GM19035 (cell line): ENCODE measurements around the gene ENTHD1.
"Not testable (repeated sequence)": the region's sequence is repeated elsewhere in the genome, so short reads cannot be mapped to it uniquely, and the experiment has no call there.

Experiments used
- ATAC-seq: cut with Tn5 transposase; IDR thresholded peaks from one replicate; pipeline ENCODE4 v1.9.1; 2021; ENCODE audit not compliant: unreplicated experiment

Gene ENTHD1

GRCh38 chr22:39851606-39852315 lies 41.8 kb downstream of the ENTHD1 start:
- ATAC-seq, result no peak

DNA sequence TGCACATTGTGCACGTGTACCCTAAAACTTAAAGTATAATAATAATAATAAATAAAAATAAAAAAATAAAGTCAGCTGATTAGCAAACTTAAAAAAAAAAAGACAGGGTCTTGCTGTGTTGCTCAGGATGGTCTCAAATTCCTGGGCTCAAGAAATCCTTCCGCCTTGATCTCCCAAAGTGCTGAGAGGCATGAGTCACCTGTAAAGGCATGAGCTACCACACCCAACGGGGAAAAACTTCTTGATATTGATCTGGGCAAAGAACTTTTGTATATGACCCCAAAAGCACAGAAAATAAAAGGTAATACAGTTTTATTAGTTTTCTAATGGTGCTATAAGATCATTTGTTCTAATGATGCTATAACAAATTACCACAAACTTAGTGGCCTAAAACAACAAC lies 46.1 kb downstream of the ENTHD1 start:
- ATAC-seq, result no peak

GRCh38 chr22:39846539-39846938 lies 47.0 kb downstream of the ENTHD1 start:
- ATAC-seq, result not testable (repeated sequence)

DNA sequence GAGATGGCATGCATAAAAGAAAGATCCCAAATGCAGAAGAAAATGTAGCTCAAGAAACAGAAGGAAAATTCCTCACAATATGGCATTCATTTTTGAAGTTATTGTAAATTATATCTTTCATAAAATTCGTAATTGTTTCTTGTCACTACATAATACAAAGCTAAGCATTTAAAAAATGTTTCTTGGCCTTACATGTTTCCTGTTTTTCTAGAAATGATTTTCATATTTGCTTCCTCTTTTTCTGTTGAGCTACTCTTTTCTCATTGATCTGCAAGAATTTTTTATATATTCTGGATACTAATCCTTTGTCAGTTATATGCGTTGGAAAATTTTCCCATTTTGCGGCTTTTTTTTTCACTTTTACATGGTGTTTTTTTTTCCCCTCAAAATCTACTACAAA lies 48.0 kb downstream of the ENTHD1 start:
- no peak for ATAC-seq

DNA sequence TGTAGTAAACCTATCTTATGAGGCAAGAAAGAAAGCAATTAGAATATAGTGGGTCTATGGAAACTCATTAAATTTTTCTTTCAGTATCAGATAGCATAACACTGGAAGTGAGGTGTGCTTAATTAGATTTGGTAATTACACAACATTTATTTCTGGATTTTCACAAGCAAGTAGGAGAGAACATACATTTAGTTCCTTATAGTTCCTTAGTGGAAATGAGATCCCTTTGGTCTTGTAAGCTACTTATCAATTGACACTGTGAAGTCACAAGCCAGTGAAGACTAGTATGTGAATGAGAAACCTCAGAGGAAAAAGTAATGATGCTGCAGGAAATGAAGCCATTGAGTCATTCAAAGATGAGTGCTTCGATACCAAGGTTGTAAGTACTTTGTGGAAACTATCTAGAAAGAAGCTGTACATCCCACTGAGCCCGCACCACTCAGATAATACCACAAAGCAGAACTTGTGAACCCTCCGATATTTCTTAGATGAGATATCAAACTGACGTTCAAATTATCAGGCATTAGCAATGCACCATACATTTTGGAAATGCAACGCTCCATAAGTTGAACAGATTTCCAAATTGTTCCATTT lies 53.5 kb downstream of the ENTHD1 start:
- no peak for ATAC-seq

DNA sequence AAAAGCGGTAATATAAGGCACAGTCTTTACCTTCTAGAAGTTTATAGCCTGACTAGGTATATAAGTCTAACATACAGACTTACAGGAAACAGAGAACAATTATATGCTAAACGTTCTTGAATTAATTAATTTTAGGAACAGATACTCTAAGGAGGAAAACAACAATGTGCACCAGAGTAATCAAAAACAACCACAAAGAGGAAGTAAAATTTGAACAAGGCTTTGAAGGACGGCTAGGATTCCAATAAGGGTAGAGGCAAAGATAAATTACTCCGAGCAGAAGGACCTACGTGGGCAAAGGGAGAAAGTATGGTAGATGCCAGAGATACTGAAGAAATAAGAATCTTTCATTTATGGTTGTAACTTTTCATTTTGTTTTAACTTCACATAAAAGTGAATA lies 54.4 kb downstream of the ENTHD1 start:
- ATAC-seq, result no peak

DNA sequence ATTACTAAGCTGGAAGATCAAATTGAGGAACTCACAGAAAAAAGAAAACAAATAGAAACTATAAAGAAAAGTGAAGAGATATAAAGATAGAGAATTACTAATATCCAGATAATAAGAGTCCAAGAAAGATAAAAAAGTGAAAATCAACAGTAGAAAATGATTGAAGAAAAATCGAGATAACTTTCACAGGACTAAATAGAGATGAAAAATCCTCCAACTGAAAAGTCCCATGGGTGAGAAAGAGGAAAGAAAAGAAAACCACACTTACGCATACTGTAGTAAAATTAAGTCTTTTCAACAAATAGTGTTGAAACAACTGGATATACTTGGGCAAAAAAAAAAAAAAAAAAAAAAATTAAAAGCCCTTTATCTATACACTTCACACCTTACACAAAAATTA lies 60.0 kb downstream of the ENTHD1 start:
- ATAC-seq, result no peak

DNA sequence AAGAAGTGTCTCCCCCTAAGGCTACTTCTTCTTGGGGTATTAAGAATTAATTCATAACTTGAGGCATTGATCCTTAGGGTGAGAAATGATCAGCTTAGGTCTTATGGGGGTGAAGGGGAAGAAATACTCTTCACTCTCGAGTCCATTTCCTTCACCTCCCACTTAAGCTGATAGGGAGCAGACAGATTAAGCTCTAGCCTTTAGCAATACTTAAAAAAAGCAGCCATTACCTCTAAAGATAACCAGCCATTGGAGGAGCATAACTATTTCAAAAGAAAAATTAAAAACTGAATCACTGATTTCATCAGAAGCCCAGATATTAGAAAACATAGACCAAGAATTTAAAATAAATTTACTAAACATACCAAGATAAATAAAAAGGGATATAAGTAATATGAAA lies 60.5 kb downstream of the ENTHD1 start:
- no peak for ATAC-seq

DNA sequence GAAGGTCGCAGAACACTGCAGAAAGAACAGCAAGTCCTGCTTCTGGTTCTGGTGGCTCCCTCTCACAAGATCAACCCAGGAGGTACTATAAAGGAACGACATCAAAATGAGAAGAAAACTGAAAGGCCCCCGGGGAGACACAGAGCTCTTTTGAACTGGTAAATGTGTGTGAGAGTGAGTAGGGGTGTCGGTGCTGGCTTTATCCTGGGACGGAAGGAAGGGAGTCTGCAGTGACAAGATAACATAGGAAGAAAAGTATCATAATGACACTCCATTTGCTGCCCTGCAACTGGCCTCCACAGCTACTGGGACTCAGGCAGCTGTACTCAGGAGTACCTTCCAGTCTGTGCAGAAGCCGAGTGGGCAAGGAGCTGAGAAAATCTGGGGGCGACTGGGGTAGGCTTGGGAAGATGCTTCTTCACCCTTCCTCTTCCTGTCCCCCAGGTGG lies 60.9 kb downstream of the ENTHD1 start:
- no peak for ATAC-seq

DNA sequence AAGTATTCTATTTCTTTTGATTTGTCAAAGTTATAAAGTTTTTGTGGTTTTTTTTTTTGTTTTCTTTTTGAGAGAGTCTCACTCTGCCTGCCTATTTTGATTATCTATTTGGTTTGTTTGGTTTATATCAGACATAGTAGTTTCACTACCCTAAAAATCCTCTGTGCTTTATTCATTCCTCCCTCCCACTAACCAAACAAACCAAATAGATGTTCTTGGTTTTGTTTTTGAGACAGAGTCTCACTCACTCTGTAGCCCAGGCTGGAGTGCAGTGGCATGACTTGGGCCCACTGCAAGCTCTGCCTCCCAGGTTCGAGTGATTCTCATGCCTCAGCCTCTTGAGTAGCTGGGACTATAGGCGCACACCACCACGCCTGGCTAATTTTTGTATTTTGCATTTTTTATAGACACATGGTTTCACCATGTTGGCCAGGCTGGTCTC lies 67.9 kb downstream of the ENTHD1 start:
- peak; percentile 75 for ATAC-seq

- ATAC-seq, result no peak
These were observed 72.6 kb downstream of the ENTHD1 start for GRCh38 chr22:39821008-39821407.

DNA sequence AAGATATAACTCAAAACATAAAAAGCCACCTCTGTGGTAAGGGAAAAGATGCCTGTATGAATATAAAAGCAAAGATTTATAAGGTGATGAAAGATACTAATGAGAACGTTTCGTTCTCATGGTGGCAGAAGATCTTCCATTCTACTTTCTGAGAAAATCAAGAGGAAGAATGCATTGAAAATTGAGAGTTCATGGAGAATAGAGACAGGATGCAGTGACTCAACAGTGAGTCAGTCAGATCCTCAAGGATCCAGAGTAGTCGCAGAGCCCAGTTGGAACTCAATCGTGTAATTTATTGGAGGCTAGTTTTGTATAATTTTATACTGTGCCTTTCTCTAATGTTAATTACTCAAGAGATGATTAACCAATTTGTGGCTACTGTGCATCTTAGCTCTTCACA lies 73.3 kb downstream of the ENTHD1 start:
- no peak for ATAC-seq

DNA sequence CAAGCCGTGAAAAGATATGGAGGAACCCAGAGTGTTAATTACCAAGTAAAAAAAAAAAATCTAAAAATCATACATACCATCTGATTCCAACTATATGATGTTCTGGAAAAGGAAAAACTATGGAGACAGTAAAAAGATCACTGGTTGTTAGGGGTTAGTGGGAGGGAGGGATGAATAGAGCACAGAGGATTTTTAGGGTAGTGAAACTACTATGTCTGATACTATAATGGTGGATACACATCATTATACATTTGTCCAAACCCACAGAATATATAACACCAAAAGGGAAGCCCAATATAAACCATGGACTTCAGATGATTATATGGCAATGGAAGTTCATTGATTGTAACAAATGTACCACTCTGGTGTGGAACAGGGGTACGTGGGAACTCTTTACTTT lies 74.1 kb downstream of the ENTHD1 start:
- ATAC-seq, result no peak

- no peak for ATAC-seq
These were observed 75.5 kb downstream of the ENTHD1 start for GRCh38 chr22:39818094-39818493.

GRCh38 chr22:39815932-39816331 lies 77.6 kb downstream of the ENTHD1 start:
- no peak for ATAC-seq

- ATAC-seq, result no peak
These were observed 78.7 kb downstream of the ENTHD1 start for GRCh38 chr22:39814899-39815298.

GRCh38 chr22:39809772-39810557 lies 83.6 kb downstream of the ENTHD1 start:
- no peak for ATAC-seq

DNA sequence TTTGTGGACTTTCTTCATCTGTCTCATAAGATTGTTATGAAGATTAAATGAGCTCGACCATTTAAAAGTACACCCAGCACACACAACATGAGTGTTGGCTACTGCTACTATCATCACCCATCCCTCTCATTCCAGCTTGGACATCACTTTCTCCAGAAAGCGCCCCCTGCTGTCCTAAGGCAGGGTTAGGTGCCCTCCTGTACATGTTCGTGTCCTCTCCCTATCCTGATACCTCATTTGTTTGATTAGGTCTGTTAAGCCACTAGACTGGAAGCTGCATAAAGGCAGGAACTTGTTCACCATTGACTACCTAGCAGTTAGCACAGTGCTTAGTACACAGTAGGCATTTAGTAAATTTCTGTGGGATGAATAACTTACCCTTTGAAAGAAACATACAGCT lies 85.5 kb downstream of the ENTHD1 start:
- ATAC-seq, result no peak

DNA sequence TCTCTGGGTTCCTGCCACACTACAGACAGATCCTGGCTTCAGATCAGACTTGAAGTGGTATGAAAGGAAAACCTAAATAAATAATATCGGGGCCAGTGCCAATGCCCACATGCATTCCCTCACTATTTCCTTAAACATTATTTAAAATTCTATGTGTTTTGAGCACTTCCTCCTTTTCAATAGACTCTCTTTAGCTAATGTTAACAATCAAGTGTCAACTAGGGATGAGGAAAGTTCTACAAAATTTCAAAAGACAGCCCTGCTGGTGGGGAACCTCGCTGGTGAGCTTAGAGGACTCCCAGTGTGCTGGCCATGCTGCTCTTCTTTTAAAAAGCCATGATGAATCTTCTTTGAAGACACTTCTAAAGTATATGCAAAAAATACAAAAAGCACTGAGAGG lies 87.5 kb downstream of the ENTHD1 start:
- no peak for ATAC-seq

- no peak for ATAC-seq
These were observed 88.4 kb downstream of the ENTHD1 start for GRCh38 chr22:39805117-39805516.

DNA sequence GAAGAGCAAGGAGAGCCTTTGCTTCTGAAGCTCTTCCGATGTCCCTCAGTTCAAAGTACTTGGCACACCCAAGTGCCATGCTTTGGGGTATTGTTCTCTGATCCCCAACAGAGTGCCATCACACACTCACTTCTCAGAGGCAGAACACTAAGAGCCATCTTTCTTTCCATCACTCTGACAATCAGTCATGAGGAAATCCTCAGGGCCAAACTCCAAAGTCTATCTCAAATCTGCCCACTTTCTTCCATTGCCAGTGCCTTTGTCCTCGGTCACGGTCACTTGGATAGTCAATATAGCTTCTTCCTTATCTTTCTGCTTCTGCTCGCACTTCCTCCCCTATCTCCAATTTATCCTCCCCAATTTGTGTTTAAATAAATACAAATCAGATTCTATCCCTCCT lies 90.9 kb downstream of the ENTHD1 start:
- ATAC-seq, result no peak
